B cell (primary cell): ENCODE measurements around the gene APOB.

Source experiments
- CTCF ChIP-seq: fragments of 200-600 bp; IDR thresholded peaks from one replicate; pipeline ENCODE4 v1.8.0; 2022; ENCODE audit warnings: antibody characterized with exemption, mild to moderate bottlenecking
- EZH2 ChIP-seq: IDR thresholded peaks from 2 replicates; pipeline ENCODE4 v1.6.1; 2012; ENCODE audit warnings: borderline replicate concordance, low read depth, mild to moderate bottlenecking, moderate library complexity, low read length; ENCODE audit not compliant: insufficient read depth, poor library complexity, severe bottlenecking

- no peak for TF ChIP-seq CTCF
- no peak for TF ChIP-seq EZH2
Observed at GRCh38 chr2:21019000-21019677, 24.7 kb downstream of the APOB start.
